K562 (cell line): Measurements from ENCODE around the gene MICU1. TPM values are rescaled to one million over a fixed set of nuclear protein-coding genes. Genes with fewer than 3 reads are reported as not detected.
A peak's percentile ranks its signal among the peaks of the same experiment; 100 is the strongest.

Source experiments
- ARNT ChIP-seq, 2 experiments: fragments of 450-650 bp; IDR thresholded peaks; 2 replicates each; pipeline ENCODE4 v1.6.1; 2016; ENCODE audit warnings: mild to moderate bottlenecking in 1 of 2
- ASH1L ChIP-seq: fragments of 450-650 bp; IDR thresholded peaks from 2 replicates; pipeline ENCODE4 v1.6.1; 2018; ENCODE audit warnings: borderline replicate concordance, mild to moderate bottlenecking, low read depth; ENCODE audit not compliant: partially characterized antibody
- BRD4 ChIP-seq: fragments of 200-600 bp; sonication (generic); IDR thresholded peaks from 2 replicates; pipeline ENCODE4 v1.6.1; 2017; ENCODE audit warnings: inconsistent platforms
- CREBBP ChIP-seq: IDR thresholded peaks from one replicate; pipeline ENCODE4 v1.6.1; 2012; ENCODE audit warnings: low read depth, mild to moderate bottlenecking, control low read depth, inconsistent platforms, low read length
- ETS2 ChIP-seq: IDR thresholded peaks from 2 replicates; pipeline ENCODE4 v1.6.1; 2016; ENCODE audit warnings: borderline replicate concordance, missing genetic modification characterization, mild to moderate bottlenecking, moderate library complexity, missing compliant biosample characterization; ENCODE audit not compliant: poor library complexity, severe bottlenecking
- EZH2 ChIP-seq: IDR thresholded peaks from 2 replicates; pipeline ENCODE4 v1.6.1; 2012; ENCODE audit warnings: low read depth, mild to moderate bottlenecking, inconsistent platforms, low read length, borderline replicate concordance
- GTF2A2 ChIP-seq: IDR thresholded peaks from 2 replicates; pipeline ENCODE4 v1.6.1; 2016; ENCODE audit warnings: mild to moderate bottlenecking, missing genetic modification characterization, missing compliant biosample characterization
- HDAC2 ChIP-seq: fragments of 450-650 bp; IDR thresholded peaks from 2 replicates; pipeline ENCODE4 v1.6.1; 2016; ENCODE audit warnings: mild to moderate bottlenecking
- HLTF ChIP-seq: fragments of 450-650 bp; IDR thresholded peaks from 2 replicates; pipeline ENCODE4 v1.6.1; 2016
- IRF2 ChIP-seq: sonication (generic); formaldehyde crosslinking; IDR thresholded peaks from 2 replicates; pipeline ENCODE4 v1.8.1; 2022; ENCODE audit warnings: mild to moderate bottlenecking, missing genetic modification reagents
- L3MBTL2 ChIP-seq: fragments of 450-650 bp; IDR thresholded peaks from 2 replicates; pipeline ENCODE4 v1.6.1; 2016; ENCODE audit warnings: mild to moderate bottlenecking, moderate library complexity
- MED1 ChIP-seq: sonication (generic); formaldehyde crosslinking; IDR thresholded peaks from 2 replicates; pipeline ENCODE4 v1.8.1; 2023; ENCODE audit warnings: missing genetic modification reagents, borderline replicate concordance
- MEF2D ChIP-seq: conservative IDR thresholded peaks from 2 replicates; pipeline ENCODE4 v1.6.1; 2016; ENCODE audit warnings: low read depth, missing genetic modification characterization, missing compliant biosample characterization
- MEIS2 ChIP-seq: fragments of 450-650 bp; IDR thresholded peaks from 2 replicates; pipeline ENCODE4 v1.6.1; 2014; ENCODE audit warnings: mild to moderate bottlenecking; ENCODE audit not compliant: partially characterized antibody
- NCOA6 ChIP-seq: fragments of 450-650 bp; IDR thresholded peaks from 2 replicates; pipeline ENCODE4 v1.6.1; 2017; ENCODE audit warnings: mild to moderate bottlenecking
- NELFE ChIP-seq: IDR thresholded peaks from 2 replicates; pipeline ENCODE4 v1.6.1; 2011; ENCODE audit warnings: mild to moderate bottlenecking; ENCODE audit not compliant: insufficient read depth, insufficient read length
- NRF1 ChIP-seq, 2 experiments: fragments of 450-650 bp; IDR thresholded peaks in 1 of 2; conservative IDR thresholded peaks in 1 of 2; 2 replicates each; pipeline ENCODE4 v1.6.1; 2014; ENCODE audit warnings: mild to moderate bottlenecking in 2 of 2
- POLR2AphosphoS2 ChIP-seq: IDR thresholded peaks from 2 replicates; pipeline ENCODE4 v1.6.1; 2012; ENCODE audit warnings: low read length, improper control_type of control experiment
- SAFB ChIP-seq: fragments of 200-400 bp; formaldehyde crosslinking; IDR thresholded peaks from 2 replicates; pipeline ENCODE4 v1.6.1; 2017; ENCODE audit warnings: low read depth, low read length, borderline replicate concordance
- SAFB2 ChIP-seq: fragments of 200-400 bp; formaldehyde crosslinking; IDR thresholded peaks from 2 replicates; pipeline ENCODE4 v1.6.1; 2018; ENCODE audit warnings: borderline replicate concordance, low read length, low read depth, moderate library complexity; ENCODE audit not compliant: severe bottlenecking
- SFPQ ChIP-seq: fragments of 200-400 bp; formaldehyde crosslinking; IDR thresholded peaks from 2 replicates; pipeline ENCODE4 v1.6.1; 2017; ENCODE audit warnings: mild to moderate bottlenecking, low read depth, low read length, moderate library complexity
- ZBTB17 ChIP-seq: fragments of 450-650 bp; formaldehyde crosslinking; IDR thresholded peaks from 2 replicates; pipeline ENCODE4 v1.4.0; 2020; ENCODE audit warnings: mild to moderate bottlenecking
- ZBTB8A ChIP-seq: fragments of 450-650 bp; IDR thresholded peaks from 2 replicates; pipeline ENCODE4 v1.6.1; 2018; ENCODE audit warnings: mild to moderate bottlenecking, moderate library complexity; ENCODE audit not compliant: partially characterized antibody
- ZC3H11A ChIP-seq: IDR thresholded peaks from 2 replicates; pipeline ENCODE4 v1.6.1; 2012; ENCODE audit warnings: low read depth, low read length, improper control_type of control experiment
- ZNF143 ChIP-seq: sonication (generic); formaldehyde crosslinking; IDR thresholded peaks from 2 replicates; pipeline ENCODE4 v1.9.0; 2022; ENCODE audit warnings: mild to moderate bottlenecking, missing genetic modification reagents
- ZNF354B ChIP-seq: fragments of 250-450 bp; sonication (Bioruptor Pico); IDR thresholded peaks from 2 replicates; pipeline ENCODE4 v1.4.0; 2020
- ZNF589 ChIP-seq: fragments of 200-800 bp; sonication (Bioruptor generic); IDR thresholded peaks from 2 replicates; pipeline ENCODE4 v1.6.1; 2016; ENCODE audit warnings: low read depth, missing genetic modification characterization, missing compliant biosample characterization
- ZNF668 ChIP-seq: fragments of 250-450 bp; sonication (Bioruptor Pico); IDR thresholded peaks from 2 replicates; pipeline ENCODE4 v1.8.0; 2022; ENCODE audit warnings: mild to moderate bottlenecking, inconsistent platforms
- ZNF696 ChIP-seq: fragments of 250-450 bp; sonication (Bioruptor Pico); conservative IDR thresholded peaks from 2 replicates; pipeline ENCODE4 v1.4.0; 2020; ENCODE audit warnings: mild to moderate bottlenecking, moderate library complexity
- polyA plus RNA-seq, 8 experiments: library from polyadenylated mRNA; depleted of rRNA in 4 of 8; stranded (reverse) in 5 of 8; unstranded in 3 of 8; fragments of >200 nt; fragmentation: Nextera tagmentation in 2 of 8; fragmentation: Illumina TruSeq in 1 of 8; extraction: Ambion mirVana in 2 of 8; extraction: Trizol in 1 of 8; gene quantifications; 2 replicates each; pipeline versions ENCODE4 v1.2.1 to v1.2.3, GENCODE V29; 2011 to 2014; ENCODE audit warnings: inconsistent platforms in 1 of 8, missing spikeins in 1 of 8
- total RNA-seq, 7 experiments: library from RNA; depleted of rRNA in 6 of 7; stranded (reverse); fragments of >200 nt in 6 of 7; fragmentation: Illumina TruSeq in 2 of 7; extraction: Trizol in 2 of 7; gene quantifications; 2 replicates each; pipeline versions ENCODE4 v1.2.1 to v1.2.3, GENCODE V29; 2011 to 2021; ENCODE audit warnings: low replicate concordance in 1 of 7

Gene MICU1
- total and polyA plus RNA-seq, 9 of the 15 experiments (the other 6 are each of a cell fraction or from before 2014, with no cell fraction given): 29.3 to 76.8 (median 48.4) TPM

GRCh38 chr10:72637398-72637857, 11.5 kb upstream of the MICU1 start (continued):
- TF ChIP-seq ETS2 (tag) (no peak), ZNF589 (peak; percentile 67; the same call in 1 of the 2 replicates), GTF2A2 (tag) (no peak), POLR2AphosphoS2 (no peak), NRF1 (conservative IDR thresholded peaks at IDR 0.05 in 1 of 2, IDR thresholded peaks at IDR 0.05 in 1 of 2) (no peak), HDAC2 (peak; percentile 88), ZBTB17 (CRISPR knock-in tag) (no peak), BRD4 (no peak), ZNF696 (CRISPR knock-in tag) (no peak), ZBTB8A (no peak), SAFB (no peak), MEF2D (tag) (peak; percentile 53; the same call in 1 of the 2 replicates), SFPQ (no peak), ZNF354B (CRISPR knock-in tag) (no peak), ZC3H11A (no peak), MEIS2 (peak; percentile 83), ZNF143 (CRISPR knock-in tag) (no peak), EZH2 (no peak), ARNT (IDR thresholded peaks at IDR 0.05) (peak; percentile 85 to 93; a peak in 3 of 4 replicates), SAFB2 (no peak), NCOA6 (no peak), NELFE (no peak), L3MBTL2 (peak; percentile 84), ZNF668 (CRISPR knock-in tag) (no peak), MED1 (CRISPR knock-in tag) (no peak), CREBBP (no peak), HLTF (peak; percentile 100), ASH1L (no peak), IRF2 (no peak)
